ENCODE data around the gene PHTF2. TPM values are rescaled to one million over a fixed set of nuclear protein-coding genes. Genes with fewer than 3 reads are reported as not detected.
"Not testable (repeated sequence)": the region's sequence is repeated elsewhere in the genome, so short reads cannot be mapped to it uniquely, and the experiment has no call there.

Gene PHTF2
- total RNA-seq, 1 donor from 2014 or later = 38.6 TPM

- H3K9me3 ChIP-seq (ENCODE audit: low read depth) = no peaks in the 10 kb centered on the region
- no peaks in the 10 kb centered on the region for H3K4me1 ChIP-seq
- no peaks in the 10 kb centered on the region for H3K27me3 Mint-ChIP-seq (ENCODE audit: insufficient read depth, low read depth)
- no peak overlapping the region for H3K4me3 ChIP-seq
- peaks cover 8% of the 10 kb centered on the region for H3K9me3 Mint-ChIP-seq
- H3K27ac ChIP-seq = no peak overlapping the region
- no peak overlapping the region for H2AFZ ChIP-seq (replicated peaks)
- no peak overlapping the region for H3K4me2 ChIP-seq
- H3F3A ChIP-seq (ENCODE audit: low read depth) = peaks cover 3% of the 10 kb centered on the region
- no peaks in the 10 kb centered on the region for H3K27me3 ChIP-seq
- peaks cover 28% of the 10 kb centered on the region for H3K36me3 Mint-ChIP-seq
- H3K4me1 Mint-ChIP-seq = no peaks in the 10 kb centered on the region
- H3K79me2 ChIP-seq (ENCODE audit: low read depth) = no peaks in the 10 kb centered on the region
- no peak overlapping the region for H3K4me3 Mint-ChIP-seq
- no peak overlapping the region for H3K27ac Mint-ChIP-seq
- DNase-seq (ENCODE audit: low spot score) = no peak
- TF ChIP-seq EZH2phosphoT487 (IDR thresholded peaks at IDR 0.05) = no peak
- TF ChIP-seq EZH2 (IDR thresholded peaks at IDR 0.05) = no peak
- no peak for TF ChIP-seq CTCF (IDR thresholded peaks at IDR 0.05)
- no peak overlapping the region for H3K9ac ChIP-seq
- H3K36me3 ChIP-seq = peaks cover 17% of the 10 kb centered on the region
- H4K20me1 ChIP-seq (ENCODE audit: low read depth) = no peaks in the 10 kb centered on the region
Observed at GRCh38 chr7:77782383-77782782, 16.2 kb upstream of the PHTF2 start.

- Mint-ChIP-seq H3K4me3 (no peak overlapping the region), H3K27ac (no peak overlapping the region), H3K4me1 (no peaks in the 10 kb centered on the region), H3K36me3 (peaks cover 28% of the 10 kb centered on the region), H3K27me3 (ENCODE audit: insufficient read depth, low read depth) (no peaks in the 10 kb centered on the region), H3K9me3 (peaks cover 8% of the 10 kb centered on the region)
- no peak for DNase-seq (ENCODE audit: low spot score)
- peaks cover 3% of the 10 kb centered on the region for H3F3A ChIP-seq (ENCODE audit: low read depth)
- no peak overlapping the region for H3K4me2 ChIP-seq
- no peak overlapping the region for H3K9ac ChIP-seq
- H3K27me3 ChIP-seq = no peaks in the 10 kb centered on the region
- peaks cover 10% of the 10 kb centered on the region for H3K36me3 ChIP-seq
- no peaks in the 10 kb centered on the region for H3K79me2 ChIP-seq (ENCODE audit: low read depth)
- no peak overlapping the region for H2AFZ ChIP-seq (replicated peaks)
- no peak overlapping the region for H3K4me3 ChIP-seq
- H3K4me1 ChIP-seq = no peaks in the 10 kb centered on the region
- H3K9me3 ChIP-seq (ENCODE audit: low read depth) = no peaks in the 10 kb centered on the region
- TF ChIP-seq CTCF (IDR thresholded peaks at IDR 0.05) = no peak
- TF ChIP-seq EZH2phosphoT487 (IDR thresholded peaks at IDR 0.05) = no peak
- no peak for TF ChIP-seq EZH2 (IDR thresholded peaks at IDR 0.05)
- peak overlapping the region; percentile 20 for H3K27ac ChIP-seq
- no peaks in the 10 kb centered on the region for H4K20me1 ChIP-seq (ENCODE audit: low read depth)
Observed at GRCh38 chr7:77783111-77783510, 15.5 kb upstream of the PHTF2 start.

GRCh38 chr7:77783545-77783944, 15.0 kb upstream of the PHTF2 start:
- H4K20me1 ChIP-seq (ENCODE audit: low read depth) = no peaks in the 10 kb centered on the region
- no peak overlapping the region for H3K9ac ChIP-seq
- peak overlapping the region; percentile 20 for H3K27ac ChIP-seq
- no peaks in the 10 kb centered on the region for H3K9me3 ChIP-seq (ENCODE audit: low read depth)
- Mint-ChIP-seq H3K27ac (no peak overlapping the region), H3K9me3 (peaks cover 8% of the 10 kb centered on the region), H3K27me3 (ENCODE audit: insufficient read depth, low read depth) (no peaks in the 10 kb centered on the region), H3K36me3 (peaks cover 30% of the 10 kb centered on the region), H3K4me3 (no peak overlapping the region), H3K4me1 (no peaks in the 10 kb centered on the region)
- TF ChIP-seq EZH2 (IDR thresholded peaks at IDR 0.05) (no peak), CTCF (IDR thresholded peaks at IDR 0.05) (no peak), EZH2phosphoT487 (IDR thresholded peaks at IDR 0.05) (no peak)
- H3K36me3 ChIP-seq = peaks cover 6% of the 10 kb centered on the region
- H3K79me2 ChIP-seq (ENCODE audit: low read depth) = no peaks in the 10 kb centered on the region
- no peak overlapping the region for H3K4me3 ChIP-seq
- peaks cover 3% of the 10 kb centered on the region for H3F3A ChIP-seq (ENCODE audit: low read depth)
- H3K27me3 ChIP-seq = no peaks in the 10 kb centered on the region
- DNase-seq (ENCODE audit: low spot score) = no peak
- H3K4me2 ChIP-seq = no peak overlapping the region
- no peak overlapping the region for H2AFZ ChIP-seq (replicated peaks)
- no peaks in the 10 kb centered on the region for H3K4me1 ChIP-seq

- not testable (repeated sequence) for H3K4me3 Mint-ChIP-seq; H3K27me3 Mint-ChIP-seq (ENCODE audit: insufficient read depth, low read depth); H3K9me3 Mint-ChIP-seq; H4K20me1 ChIP-seq (ENCODE audit: low read depth); H3F3A ChIP-seq (ENCODE audit: low read depth); H3K79me2 ChIP-seq (ENCODE audit: low read depth); H3K4me2 ChIP-seq; H3K9ac ChIP-seq; H3K9me3 ChIP-seq (ENCODE audit: low read depth); H3K36me3 ChIP-seq; H3K27ac ChIP-seq; H3K27me3 ChIP-seq; H3K4me3 ChIP-seq; DNase-seq (ENCODE audit: low spot score); H3K4me1 ChIP-seq; H3K4me1 Mint-ChIP-seq; H3K27ac Mint-ChIP-seq; H2AFZ ChIP-seq (replicated peaks)
- peaks cover 32% of the 10 kb centered on the region for H3K36me3 Mint-ChIP-seq
Observed at GRCh38 chr7:77784426-77784825, 14.1 kb upstream of the PHTF2 start.
